Caco-2 (cell line): ENCODE data around the gene GCSH. TPM values are rescaled to one million over a fixed set of nuclear protein-coding genes. Genes with fewer than 3 reads are reported as not detected.

ENCODE experiments used
- BruUV-seq: library from RNA; stranded (reverse); fragments of 400-500 nt; replicated peaks from 2 replicates; lab custom pipeline; 2021; lab: Mats Ljungman, UMichigan
- CTCF ChIA-PET: fragments of 300-600 bp; sonication (Branson Sonifier 250); formaldehyde crosslinking; loops from one replicate; lab custom pipeline; 2022; ENCODE audit warnings: antibody characterized with exemption; lab: Charles Lee
- POLR2A ChIA-PET: fragments of 300-600 bp; sonication (Branson Sonifier 250); formaldehyde crosslinking; loops from one replicate; lab custom pipeline; 2022; ENCODE audit warnings: antibody characterized with exemption; lab: Charles Lee
- DNase-seq, 2 experiments: peaks; one replicate each; pipeline versions ENCODE4 v3.0.0 to v3.0.0-alpha.2; 2020 to 2022
- H3K27me3 ChIP-seq: replicated peaks from 2 replicates; pipeline ENCODE4 v1.6.0; 2011; ENCODE audit warnings: low read length; ENCODE audit not compliant: control insufficient read depth, insufficient read depth
- H3K36me3 ChIP-seq: 2 replicates; pipeline ENCODE4 v1.5.1; 2011; ENCODE audit warnings: low read length; ENCODE audit not compliant: control insufficient read depth, insufficient read depth
- H3K4me1 ChIP-seq: fragments of 250-450 bp; sonication (Bioruptor Pico); 2 replicates; pipeline ENCODE4 v1.5.1; 2020; ENCODE audit warnings: mild to moderate bottlenecking
- H3K4me3 ChIP-seq: 2 replicates; pipeline ENCODE4 v1.5.1; 2011; ENCODE audit warnings: low read depth, mild to moderate bottlenecking, control low read depth, low read length
- H3K9me3 ChIP-seq: fragments of 250-450 bp; sonication (Bioruptor Pico); 2 replicates; pipeline ENCODE4 v1.5.1; 2020; ENCODE audit warnings: mild to moderate bottlenecking, moderate library complexity
- H3K27ac Mint-ChIP-seq: one replicate; pipeline ENCODE4 v1.8.0; 2022; ENCODE audit warnings: mixed read lengths; ENCODE audit not compliant: unreplicated experiment
- H3K27me3 Mint-ChIP-seq: one replicate; pipeline ENCODE4 v1.8.0; 2022; ENCODE audit warnings: mixed read lengths; ENCODE audit not compliant: insufficient read depth, unreplicated experiment
- H3K36me3 Mint-ChIP-seq: one replicate; pipeline ENCODE4 v1.8.0; 2022; ENCODE audit warnings: mild to moderate bottlenecking, mixed read lengths; ENCODE audit not compliant: insufficient read depth, unreplicated experiment
- H3K4me1 Mint-ChIP-seq: one replicate; pipeline ENCODE4 v1.8.0; 2022; ENCODE audit warnings: low read depth, mixed read lengths; ENCODE audit not compliant: unreplicated experiment
- H3K4me3 Mint-ChIP-seq: one replicate; pipeline ENCODE4 v1.8.0; 2022; ENCODE audit warnings: mild to moderate bottlenecking, moderate library complexity, mixed read lengths; ENCODE audit not compliant: unreplicated experiment
- H3K9me3 Mint-ChIP-seq: one replicate; pipeline ENCODE4 v1.8.0; 2022; ENCODE audit warnings: mixed read lengths; ENCODE audit not compliant: unreplicated experiment
- CTCF ChIP-seq, 2 experiments: fragments of 200-600 bp in 1 of 2; IDR thresholded peaks; 1 replicate in 1 of 2; 2 replicates in 1 of 2; pipeline versions ENCODE4 v1.5.1 to v1.8.0; 2011 to 2022; ENCODE audit warnings: antibody characterized with exemption in 1 of 2, control low read depth in 1 of 2, inconsistent platforms in 1 of 2, low read depth in 1 of 2, low read length in 1 of 2, mild to moderate bottlenecking in 1 of 2, moderate library complexity in 1 of 2; ENCODE audit not compliant: insufficient read depth in 1 of 2, severe bottlenecking in 1 of 2, unreplicated experiment in 1 of 2
- intact Hi-C: fragments of 100-400 bp; cut with micrococcal nuclease; formaldehyde crosslinking; loops from one replicate; pipeline ENCODE4 v1.10.0; 2022; ENCODE audit not compliant: unreplicated experiment
- total RNA-seq: library from RNA; stranded (reverse); gene quantifications from 2 replicates; pipeline ENCODE4 v1.2.3, GENCODE V29; 2022

Gene GCSH
- total RNA-seq, 1 experiment from 2014 or later = 115 TPM

GRCh38 chr16:81069063-81069462 lies 27.1 kb downstream of the GCSH start:
- no peak overlapping the region for H3K4me3 Mint-ChIP-seq
- H3K36me3 ChIP-seq = no peaks in the 10 kb centered on the region
- no peaks in the 10 kb centered on the region for H3K9me3 ChIP-seq
- no peaks in the 10 kb centered on the region for H3K36me3 Mint-ChIP-seq
- TF ChIP-seq CTCF (IDR thresholded peaks at IDR 0.05; ENCODE audit: insufficient read depth in 1 of 2, low read depth in 1 of 2, low read length in 1 of 2, severe bottlenecking in 1 of 2, unreplicated experiment in 1 of 2) = no peak
- H3K27ac Mint-ChIP-seq = no peak overlapping the region
- ChIA-PET POLR2A (no interaction called here), CTCF (interaction anchor here (1.4 kb wide), 1 partner anchor 33 kb away, joined by 4 read pairs; the partner anchor contains the start of gene ATMIN)
- H3K4me3 ChIP-seq = no peak overlapping the region
- BruUV-seq = no TSS peak
- H3K9me3 Mint-ChIP-seq = no peaks in the 10 kb centered on the region
- H3K27me3 Mint-ChIP-seq = no peaks in the 10 kb centered on the region
- no peak for DNase-seq
- no peaks in the 10 kb centered on the region for H3K27me3 ChIP-seq
- intact Hi-C loops = no loop called here
- peaks cover 8% of the 10 kb centered on the region; the same call in 1 of the 2 replicates for H3K4me1 ChIP-seq
- peaks cover 7% of the 10 kb centered on the region for H3K4me1 Mint-ChIP-seq

- no peak overlapping the region for H3K4me3 Mint-ChIP-seq
- no peak for TF ChIP-seq CTCF (IDR thresholded peaks at IDR 0.05; ENCODE audit: insufficient read depth in 1 of 2, low read depth in 1 of 2, low read length in 1 of 2, severe bottlenecking in 1 of 2, unreplicated experiment in 1 of 2)
- no peaks in the 10 kb centered on the region for H3K36me3 Mint-ChIP-seq
- Histone ChIP-seq H3K9me3 (no peaks in the 10 kb centered on the region), H3K27me3 (no peaks in the 10 kb centered on the region), H3K4me1 (peaks cover 15% of the 10 kb centered on the region; the same call in 1 of the 2 replicates), H3K4me3 (no peak overlapping the region), H3K36me3 (no peaks in the 10 kb centered on the region)
- no peaks in the 10 kb centered on the region for H3K9me3 Mint-ChIP-seq
- ChIA-PET POLR2A (interaction anchor here (0.6 kb wide), 1 partner anchor 55 kb away, joined by 3 read pairs; no protein-coding TSS in a partner anchor), CTCF (no interaction called here)
- DNase-seq = no peak
- intact Hi-C loops = no loop called here
- peaks cover 7% of the 10 kb centered on the region for H3K4me1 Mint-ChIP-seq
- H3K27ac Mint-ChIP-seq = no peak overlapping the region
- no TSS peak for BruUV-seq
- no peaks in the 10 kb centered on the region for H3K27me3 Mint-ChIP-seq
Measured at GRCh38 chr16:81067166-81067565, 29.0 kb downstream of the GCSH start.

GRCh38 chr16:81066681-81067080 lies 29.5 kb downstream of the GCSH start:
- H3K9me3 Mint-ChIP-seq = no peaks in the 10 kb centered on the region
- H3K4me1 Mint-ChIP-seq = peaks cover 7% of the 10 kb centered on the region
- no peaks in the 10 kb centered on the region for H3K36me3 ChIP-seq
- H3K4me1 ChIP-seq = peaks cover 15% of the 10 kb centered on the region; the same call in 1 of the 2 replicates
- H3K9me3 ChIP-seq = no peaks in the 10 kb centered on the region
- H3K4me3 ChIP-seq = no peak overlapping the region
- no peak for DNase-seq
- no TSS peak for BruUV-seq
- ChIA-PET CTCF (no interaction called here), POLR2A (interaction anchor here (0.6 kb wide), 2 partner anchors 10 to 55 kb away, joined by 3 read pairs; partner anchors contain the start of gene C16orf46)
- H3K27me3 Mint-ChIP-seq = no peaks in the 10 kb centered on the region
- no peaks in the 10 kb centered on the region for H3K27me3 ChIP-seq
- no peaks in the 10 kb centered on the region for H3K36me3 Mint-ChIP-seq
- H3K27ac Mint-ChIP-seq = no peak overlapping the region
- no peak for TF ChIP-seq CTCF (IDR thresholded peaks at IDR 0.05; ENCODE audit: insufficient read depth in 1 of 2, low read depth in 1 of 2, low read length in 1 of 2, severe bottlenecking in 1 of 2, unreplicated experiment in 1 of 2)
- H3K4me3 Mint-ChIP-seq = no peak overlapping the region
- intact Hi-C loops = no loop called here
